HAP-1 (cell line): Measurements from ENCODE around the gene TMEM45A.
A peak's percentile ranks its signal among the peaks of the same experiment; 100 is the strongest.
"Not testable (repeated sequence)": the region's sequence is repeated elsewhere in the genome, so short reads cannot be mapped to it uniquely, and the experiment has no call there.

Experiments used
- DNase-seq, 2 experiments: peaks; one replicate each; pipeline ENCODE4 v3.0.0-alpha.2; 2016 to 2020; ENCODE audit warnings: low spot score in 2 of 2
- H3K27me3 ChIP-seq: fragments of 250-450 bp; sonication (Bioruptor Pico); 2 replicates; pipeline ENCODE4 v1.5.1; 2020; ENCODE audit warnings: low read depth, mild to moderate bottlenecking, moderate library complexity
- H3K36me3 ChIP-seq: fragments of 250-450 bp; sonication (Bioruptor Pico); replicated peaks from 2 replicates; pipeline ENCODE4 v1.5.1; 2020; ENCODE audit warnings: mild to moderate bottlenecking
- H3K4me1 ChIP-seq: fragments of 250-450 bp; sonication (Bioruptor Pico); 2 replicates; pipeline ENCODE4 v1.5.1; 2020; ENCODE audit warnings: mild to moderate bottlenecking
- H3K4me3 ChIP-seq: fragments of 250-450 bp; sonication (Bioruptor Pico); 2 replicates; pipeline ENCODE4 v1.5.1; 2020; ENCODE audit warnings: mild to moderate bottlenecking, moderate library complexity
- H3K9me3 ChIP-seq: fragments of 250-450 bp; sonication (Bioruptor Pico); 2 replicates; pipeline ENCODE4 v1.5.1; 2020; ENCODE audit warnings: mild to moderate bottlenecking, moderate library complexity
- in situ Hi-C: fragments of 300-500 bp; cut with MboI; formaldehyde crosslinking; loops from 3 replicates; pipeline ENCODE4 v1.14.3; 2020; ENCODE audit warnings: low sequenced_read_pairs, inconsistent platforms, mixed read lengths

TMEM45A gene

GRCh38 chr3:100492059-100493006 lies at the start of gene TMEM45A:
Gene TMEM45A (plus strand): TSS chr3:100492619. CDS start chr3:100555212, 62,593 bp downstream.
- DNase-seq = peak; percentile 88 to 95
- in situ Hi-C loops = no loop called here
- H3K9me3 ChIP-seq = no peaks in the 10 kb centered on the region
- no peaks in the 10 kb centered on the region for H3K36me3 ChIP-seq
- peak within 1 kb of the TSS; percentile 45 for H3K4me3 ChIP-seq
- H3K4me1 ChIP-seq = peaks cover 4% of the 10 kb centered on the region; the same call in 1 of the 2 replicates
- no peaks in the 10 kb centered on the region for H3K27me3 ChIP-seq

GRCh38 chr3:100443690-100444089 lies 48.7 kb upstream of the TMEM45A start:
- DNase-seq = no peak
- in situ Hi-C loops = no loop called here
- H3K4me1 ChIP-seq = no peaks in the 10 kb centered on the region
- peaks cover 3% of the 10 kb centered on the region; the same call in 1 of the 2 replicates for H3K9me3 ChIP-seq
- H3K36me3 ChIP-seq = no peaks in the 10 kb centered on the region
- H3K27me3 ChIP-seq = no peaks in the 10 kb centered on the region
- no peak overlapping the region for H3K4me3 ChIP-seq

GRCh38 chr3:100447067-100447466 lies 45.4 kb upstream of the TMEM45A start:
- DNase-seq, H3K4me1 ChIP-seq, in situ Hi-C loops, H3K27me3 ChIP-seq, H3K4me3 ChIP-seq, H3K9me3 ChIP-seq, H3K36me3 ChIP-seq: not testable (repeated sequence)

- in situ Hi-C loops = no loop called here
- Histone ChIP-seq H3K36me3 (no peaks in the 10 kb centered on the region), H3K27me3 (no peaks in the 10 kb centered on the region), H3K4me3 (no peak overlapping the region), H3K9me3 (peaks cover 3% of the 10 kb centered on the region; the same call in 1 of the 2 replicates), H3K4me1 (no peaks in the 10 kb centered on the region)
- DNase-seq = no peak
Observed at GRCh38 chr3:100448079-100448478, 44.3 kb upstream of the TMEM45A start.

- H3K4me3 ChIP-seq = no peak overlapping the region
Observed at GRCh38 chr3:100449214-100449613, 43.2 kb upstream of the TMEM45A start.

GRCh38 chr3:100454677-100455076 lies 37.7 kb upstream of the TMEM45A start:
- Histone ChIP-seq H3K27me3 (no peaks in the 10 kb centered on the region), H3K4me1 (no peaks in the 10 kb centered on the region), H3K36me3 (no peaks in the 10 kb centered on the region), H3K4me3 (no peak overlapping the region), H3K9me3 (no peaks in the 10 kb centered on the region)
- in situ Hi-C loops = no loop called here
- no peak for DNase-seq

More at GRCh38 chr3:100449214-100449613, 43.2 kb upstream of the TMEM45A start:
- H3K4me1 ChIP-seq = no peaks in the 10 kb centered on the region
- DNase-seq = no peak
- H3K27me3 ChIP-seq = no peaks in the 10 kb centered on the region
- in situ Hi-C loops = no loop called here
- H3K36me3 ChIP-seq = no peaks in the 10 kb centered on the region
- peaks cover 3% of the 10 kb centered on the region; the same call in 1 of the 2 replicates for H3K9me3 ChIP-seq

- no peaks in the 10 kb centered on the region for H3K36me3 ChIP-seq
- no peaks in the 10 kb centered on the region for H3K4me1 ChIP-seq
- H3K4me3 ChIP-seq = no peak overlapping the region
- no peaks in the 10 kb centered on the region for H3K27me3 ChIP-seq
- no peak for DNase-seq
- no peaks in the 10 kb centered on the region for H3K9me3 ChIP-seq
- in situ Hi-C loops = no loop called here
Observed at GRCh38 chr3:100455841-100456550, 36.4 kb upstream of the TMEM45A start.

GRCh38 chr3:100456745-100457144 lies 35.7 kb upstream of the TMEM45A start:
- Histone ChIP-seq H3K36me3 (no peaks in the 10 kb centered on the region), H3K4me1 (no peaks in the 10 kb centered on the region), H3K9me3 (no peaks in the 10 kb centered on the region), H3K27me3 (no peaks in the 10 kb centered on the region), H3K4me3 (no peak overlapping the region)
- no peak for DNase-seq
- in situ Hi-C loops = no loop called here

GRCh38 chr3:100457811-100458210 lies 34.6 kb upstream of the TMEM45A start:
- in situ Hi-C loops = no loop called here

GRCh38 chr3:100458814-100459213 lies 33.6 kb upstream of the TMEM45A start:
- Histone ChIP-seq H3K9me3 (no peaks in the 10 kb centered on the region), H3K4me1 (no peaks in the 10 kb centered on the region), H3K4me3 (no peak overlapping the region), H3K36me3 (no peaks in the 10 kb centered on the region), H3K27me3 (no peaks in the 10 kb centered on the region)
- in situ Hi-C loops = no loop called here
- no peak for DNase-seq

More at GRCh38 chr3:100457811-100458210, 34.6 kb upstream of the TMEM45A start:
- Histone ChIP-seq H3K27me3 (no peaks in the 10 kb centered on the region), H3K4me1 (no peaks in the 10 kb centered on the region), H3K36me3 (no peaks in the 10 kb centered on the region), H3K4me3 (no peak overlapping the region), H3K9me3 (no peaks in the 10 kb centered on the region)
- DNase-seq = no peak

GRCh38 chr3:100463002-100463401 lies 29.4 kb upstream of the TMEM45A start:
- peak; percentile 48 to 73 for DNase-seq
- Histone ChIP-seq H3K36me3 (no peaks in the 10 kb centered on the region), H3K27me3 (no peaks in the 10 kb centered on the region), H3K9me3 (no peaks in the 10 kb centered on the region), H3K4me3 (no peak overlapping the region), H3K4me1 (no peaks in the 10 kb centered on the region)
- in situ Hi-C loops = loop anchor here (5.0 kb wide), 1 partner anchor 124 kb away; no protein-coding TSS in a partner anchor

- H3K4me1 ChIP-seq = no peaks in the 10 kb centered on the region
- H3K9me3 ChIP-seq = no peaks in the 10 kb centered on the region
- no peak for DNase-seq
- H3K36me3 ChIP-seq = no peaks in the 10 kb centered on the region
- H3K4me3 ChIP-seq = no peak overlapping the region
- no peaks in the 10 kb centered on the region for H3K27me3 ChIP-seq
- in situ Hi-C loops = loop anchor here (5.0 kb wide), 1 partner anchor 124 kb away; no protein-coding TSS in a partner anchor
Observed at GRCh38 chr3:100463646-100464155, 28.7 kb upstream of the TMEM45A start.

GRCh38 chr3:100465892-100466777 lies 26.3 kb upstream of the TMEM45A start:
- in situ Hi-C loops = no loop called here
- H3K36me3 ChIP-seq = no peaks in the 10 kb centered on the region
- H3K9me3 ChIP-seq = no peaks in the 10 kb centered on the region
- no peaks in the 10 kb centered on the region for H3K4me1 ChIP-seq
- no peak overlapping the region for H3K4me3 ChIP-seq
- H3K27me3 ChIP-seq = no peaks in the 10 kb centered on the region
- DNase-seq = no peak
